MCF 10A (cell line): ENCODE results near the gene SKIC2. TPM values are rescaled to one million over a fixed set of nuclear protein-coding genes. Genes with fewer than 3 reads are reported as not detected.
"Not testable (repeated sequence)": the region's sequence is repeated elsewhere in the genome, so short reads cannot be mapped to it uniquely, and the experiment has no call there.

Experiments
- BruUV-seq: library from RNA; stranded (reverse); fragments of 400-500 nt; replicated peaks from 2 replicates; lab custom pipeline; 2021; lab: Mats Ljungman, UMichigan
- CTCF ChIA-PET: fragments of 300-600 bp; sonication (Branson Sonifier 250); formaldehyde crosslinking; extraction: SDS; loops from one replicate; lab custom pipeline; 2021; ENCODE audit warnings: antibody characterized with exemption, inconsistent platforms; lab: Yijun Ruan, JAX
- POLR2A ChIA-PET: fragments of 300-600, 350-650 bp; sonication (Branson Sonifier 250); formaldehyde crosslinking; extraction: SDS; loops from one replicate; lab custom pipeline; 2020; ENCODE audit warnings: antibody characterized with exemption, inconsistent platforms; lab: Yijun Ruan, JAX
- DNase-seq: peaks from one replicate; pipeline ENCODE4 v3.0.0-alpha.2; 2018; ENCODE audit not compliant: unreplicated experiment
- H3K27ac Mint-ChIP-seq: one replicate; pipeline ENCODE4 v1.8.0; 2022; ENCODE audit warnings: mild to moderate bottlenecking, low read depth, mixed read lengths; ENCODE audit not compliant: unreplicated experiment
- H3K27me3 Mint-ChIP-seq: one replicate; pipeline ENCODE4 v1.8.0; 2022; ENCODE audit warnings: mixed read lengths; ENCODE audit not compliant: insufficient read depth, unreplicated experiment
- H3K36me3 Mint-ChIP-seq: one replicate; pipeline ENCODE4 v1.8.0; 2022; ENCODE audit warnings: mild to moderate bottlenecking, moderate library complexity, mixed read lengths; ENCODE audit not compliant: insufficient read depth, unreplicated experiment
- H3K4me1 Mint-ChIP-seq: one replicate; pipeline ENCODE4 v1.8.0; 2022; ENCODE audit warnings: mixed read lengths; ENCODE audit not compliant: insufficient read depth, unreplicated experiment
- H3K4me3 Mint-ChIP-seq: one replicate; pipeline ENCODE4 v1.8.0; 2022; ENCODE audit warnings: mild to moderate bottlenecking, moderate library complexity, mixed read lengths; ENCODE audit not compliant: unreplicated experiment
- H3K9me3 Mint-ChIP-seq: one replicate; pipeline ENCODE4 v1.8.0; 2022; ENCODE audit warnings: mixed read lengths; ENCODE audit not compliant: unreplicated experiment
- CTCF ChIP-seq: fragments of 200-600 bp; IDR thresholded peaks from one replicate; pipeline ENCODE4 v1.8.0; 2022; ENCODE audit warnings: antibody characterized with exemption, mild to moderate bottlenecking; ENCODE audit not compliant: unreplicated experiment
- intact Hi-C: fragments of 100-400 bp; cut with micrococcal nuclease; formaldehyde crosslinking; loops from 2 replicates; pipeline ENCODE4 v1.14.1; 2022
- total RNA-seq: library from RNA; stranded (reverse); gene quantifications from 2 replicates; pipeline ENCODE4 v1.2.3, GENCODE V29; 2022

SKIC2 gene
- total RNA-seq, 1 experiment from 2014 or later, result 53.1 TPM

- ChIA-PET CTCF (no interaction called here), POLR2A (interaction anchor here (0.7 kb wide), 1 partner anchor 228 kb away, joined by 3 read pairs; the partner anchor contains the start of gene ABHD16A)
- no peaks in the 10 kb centered on the region for H3K27me3 Mint-ChIP-seq
- intact Hi-C loops, result no loop called here
- no peaks in the 10 kb centered on the region for H3K36me3 Mint-ChIP-seq
- no peak for TF ChIP-seq CTCF
- H3K4me3 Mint-ChIP-seq, result no peak overlapping the region
- no peak for DNase-seq
- no peaks in the 10 kb centered on the region for H3K9me3 Mint-ChIP-seq
- no peak overlapping the region for H3K27ac Mint-ChIP-seq
- H3K4me1 Mint-ChIP-seq, result no peaks in the 10 kb centered on the region
- no TSS peak for BruUV-seq
Measured at GRCh38 chr6:31930962-31931361, 28.0 kb upstream of the SKIC2 start.

- CTCF ChIA-PET, H3K4me1 Mint-ChIP-seq, H3K27ac Mint-ChIP-seq, intact Hi-C loops, H3K4me3 Mint-ChIP-seq, H3K36me3 Mint-ChIP-seq, DNase-seq, BruUV-seq, H3K27me3 Mint-ChIP-seq, H3K9me3 Mint-ChIP-seq, POLR2A ChIA-PET: not testable (repeated sequence)
Measured at GRCh38 chr6:31932137-31932536, 26.8 kb upstream of the SKIC2 start.

DNA sequence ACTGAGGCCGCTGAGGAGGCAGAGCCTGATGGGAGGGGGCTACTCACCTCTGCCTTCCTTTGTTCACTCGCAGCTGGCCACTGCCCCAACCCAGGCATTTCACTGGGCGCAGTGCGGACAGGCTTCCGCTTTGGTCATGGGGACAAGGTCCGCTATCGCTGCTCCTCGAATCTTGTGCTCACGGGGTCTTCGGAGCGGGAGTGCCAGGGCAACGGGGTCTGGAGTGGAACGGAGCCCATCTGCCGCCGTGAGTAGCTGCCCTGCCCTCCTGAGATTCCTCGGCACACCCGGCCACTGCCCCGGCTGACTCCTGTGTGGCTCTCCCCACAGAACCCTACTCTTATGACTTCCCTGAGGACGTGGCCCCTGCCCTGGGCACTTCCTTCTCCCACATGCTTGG, 25.4 kb upstream of the SKIC2 start:
- POLR2A ChIA-PET, result no interaction called here
- Mint-ChIP-seq H3K4me1 (no peaks in the 10 kb centered on the region), H3K4me3 (no peak overlapping the region), H3K27me3 (no peaks in the 10 kb centered on the region), H3K9me3 (no peaks in the 10 kb centered on the region), H3K36me3 (no peaks in the 10 kb centered on the region), H3K27ac (no peak overlapping the region)
- CTCF ChIA-PET, result no interaction called here
- no TSS peak for BruUV-seq
- intact Hi-C loops, result no loop called here
- no peak for TF ChIP-seq CTCF
- no peak for DNase-seq

- DNase-seq, result no peak
- Mint-ChIP-seq H3K27me3 (no peaks in the 10 kb centered on the region), H3K4me3 (no peak overlapping the region), H3K27ac (no peak overlapping the region), H3K9me3 (no peaks in the 10 kb centered on the region), H3K36me3 (no peaks in the 10 kb centered on the region), H3K4me1 (no peaks in the 10 kb centered on the region)
- CTCF ChIA-PET, result interaction anchor here (0.5 to 1.7 kb wide), 3 partner anchors 17 to 247 kb away, joined by 3 to 8 read pairs (median 4); no protein-coding TSS in a partner anchor
- POLR2A ChIA-PET, result no interaction called here
- intact Hi-C loops, result no loop called here
- BruUV-seq, result no TSS peak
- no peak for TF ChIP-seq CTCF
Measured at GRCh38 chr6:31935021-31935420, 24.0 kb upstream of the SKIC2 start.

DNA sequence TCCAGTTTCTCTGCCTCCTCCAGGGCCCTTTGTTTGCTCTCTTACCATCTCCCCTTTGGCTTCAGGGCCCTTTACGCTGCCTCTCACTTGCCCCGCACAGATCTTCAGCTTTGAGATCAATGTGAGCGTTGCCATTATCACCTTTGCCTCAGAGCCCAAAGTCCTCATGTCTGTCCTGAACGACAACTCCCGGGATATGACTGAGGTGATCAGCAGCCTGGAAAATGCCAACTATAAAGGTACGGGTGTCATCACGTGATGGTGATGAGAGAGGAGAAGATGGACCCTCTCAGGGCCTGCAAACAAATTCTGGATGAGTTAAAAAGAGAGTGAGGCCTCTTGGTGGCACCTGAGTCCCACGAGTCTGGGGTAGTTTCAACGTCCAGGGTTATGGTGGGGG, 23.2 kb upstream of the SKIC2 start:
- Mint-ChIP-seq H3K4me3 (no peak overlapping the region), H3K9me3 (no peaks in the 10 kb centered on the region), H3K27ac (no peak overlapping the region), H3K4me1 (peaks cover 6% of the 10 kb centered on the region), H3K36me3 (no peaks in the 10 kb centered on the region), H3K27me3 (no peaks in the 10 kb centered on the region)
- BruUV-seq, result no TSS peak
- intact Hi-C loops, result no loop called here
- ChIA-PET CTCF (interaction anchor here (1.7 kb wide), 1 partner anchor 16 kb away, joined by 8 read pairs; no protein-coding TSS in a partner anchor), POLR2A (no interaction called here)
- no peak for DNase-seq
- TF ChIP-seq CTCF, result no peak
